H1 (cell line): ENCODE measurements around the gene CREB3L1. TPM values are rescaled to one million over a fixed set of nuclear protein-coding genes. Genes with fewer than 3 reads are reported as not detected.

Source experiments
- CTCF ChIA-PET: fragments of 300-600 bp; sonication (Branson Sonifier 250); formaldehyde crosslinking; loops from one replicate; lab custom pipeline; 2021; ENCODE audit not compliant: partially characterized antibody; lab: Charles Lee
- POLR2A ChIA-PET: fragments of 300-600 bp; sonication (Branson Sonifier 250); formaldehyde crosslinking; loops from one replicate; lab custom pipeline; 2021; ENCODE audit warnings: inconsistent platforms; ENCODE audit not compliant: partially characterized antibody; lab: Charles Lee
- DNase-seq, 2 experiments: peaks; one replicate each; pipeline versions ENCODE4 v3.0.0 to v3.0.0-alpha.2; 2010 to 2022; ENCODE audit warnings: low spot score in 2 of 2, low read depth in 1 of 2, mixed read lengths in 1 of 2
- FAIRE-seq: peaks from 2 replicates; lab custom pipeline; 2011; peaks lifted over from hg19 to GRCh38; lab: Jason Lieb, UNC
- H2AFZ ChIP-seq: 2 replicates; pipeline ENCODE4 v1.8.1; 2012; ENCODE audit warnings: low read length, inconsistent platforms
- H2AK5ac ChIP-seq: 2 replicates; pipeline ENCODE4 v1.6.1; 2013; ENCODE audit warnings: low read depth, low read length
- H2BK120ac ChIP-seq: replicated peaks from 2 replicates; pipeline ENCODE3; 2013; ENCODE audit warnings: low read depth, low read length, inconsistent platforms
- H2BK12ac ChIP-seq: 2 replicates; pipeline ENCODE4 v1.6.1; 2013; ENCODE audit warnings: low read depth, low read length
- H2BK15ac ChIP-seq: 2 replicates; pipeline ENCODE4 v1.6.1; 2013; ENCODE audit warnings: low read length
- H2BK20ac ChIP-seq: 2 replicates; pipeline ENCODE4 v1.6.1; 2013; ENCODE audit warnings: low read length
- H2BK5ac ChIP-seq: 2 replicates; pipeline ENCODE4 v1.6.1; 2013; ENCODE audit warnings: low read depth, low read length
- H3K14ac ChIP-seq: 2 replicates; pipeline ENCODE4 v1.6.1; 2013; ENCODE audit warnings: inconsistent platforms; ENCODE audit not compliant: insufficient read length
- H3K18ac ChIP-seq: 2 replicates; pipeline ENCODE4 v1.6.1; 2013; ENCODE audit warnings: low read length; ENCODE audit errors: extremely low read depth
- H3K23ac ChIP-seq: 2 replicates; pipeline ENCODE4 v1.6.1; 2013; ENCODE audit warnings: inconsistent platforms; ENCODE audit not compliant: insufficient read length
- H3K23me2 ChIP-seq: 2 replicates; pipeline ENCODE4 v1.6.1; 2013; ENCODE audit warnings: low read depth, low read length
- H3K27ac ChIP-seq: 2 replicates; pipeline ENCODE4 v1.6.1; 2011; ENCODE audit warnings: low read depth, low read length, inconsistent platforms
- H3K27me3 ChIP-seq, 4 experiments: replicated peaks in 1 of 4; 1 replicate in 1 of 4; 2 replicates in 3 of 4; pipeline versions ENCODE4 v1.6.1 to v1.8.1; 2011 to 2013; ENCODE audit warnings: low read length in 3 of 4, mild to moderate bottlenecking in 3 of 4, inconsistent platforms in 2 of 4, mixed read lengths in 2 of 4, moderate library complexity in 1 of 4; ENCODE audit not compliant: control insufficient read depth in 3 of 4, insufficient read depth in 3 of 4; ENCODE audit errors: extremely low read depth in 1 of 4
- H3K36me3 ChIP-seq, 4 experiments: 2 replicates each; pipeline versions ENCODE4 v1.6.1 to v1.8.1; 2011 to 2013; ENCODE audit warnings: mild to moderate bottlenecking in 4 of 4, low read length in 3 of 4, moderate library complexity in 2 of 4, control low read depth in 1 of 4, inconsistent platforms in 1 of 4; ENCODE audit not compliant: insufficient read depth in 4 of 4, control insufficient read depth in 2 of 4
- H3K4ac ChIP-seq: replicated peaks from 2 replicates; pipeline ENCODE3; 2013; ENCODE audit warnings: low read length, low read depth, mixed read lengths, inconsistent platforms; ENCODE audit not compliant: insufficient read length
- H3K4me1 ChIP-seq, 4 experiments: replicated peaks in 1 of 4; 1 replicate in 1 of 4; 2 replicates in 3 of 4; pipeline versions ENCODE4 v1.6.1 to v1.8.1; 2011 to 2013; ENCODE audit warnings: low read length in 3 of 4, inconsistent platforms in 2 of 4, mixed read lengths in 1 of 4; ENCODE audit not compliant: insufficient read depth in 4 of 4, control insufficient read depth in 3 of 4
- H3K4me2 ChIP-seq, 2 experiments: 2 replicates each; pipeline versions ENCODE4 v1.6.1 to v1.8.1; 2011 to 2013; ENCODE audit warnings: low read depth in 2 of 2, low read length in 2 of 2, control low read depth in 1 of 2, inconsistent platforms in 1 of 2, mild to moderate bottlenecking in 1 of 2; ENCODE audit not compliant: insufficient read depth in 1 of 2
- H3K4me3 ChIP-seq, 4 experiments: fragments of 200-600, 300-600 bp in 1 of 4; sonication (generic), shearing (Covaris generic), sonication (Bioruptor Twin) in 1 of 4; 2 replicates each; pipeline versions ENCODE4 v1.5.1 to v1.8.1; 2011 to 2016; ENCODE audit warnings: low read length in 4 of 4, low read depth in 3 of 4, control low read depth in 2 of 4, inconsistent platforms in 2 of 4, mild to moderate bottlenecking in 2 of 4, mixed read lengths in 1 of 4, moderate library complexity in 1 of 4; ENCODE audit not compliant: insufficient read depth in 2 of 4; ENCODE audit errors: extremely low read depth in 1 of 4
- H3K56ac ChIP-seq: replicated peaks from 2 replicates; pipeline ENCODE3; 2013; ENCODE audit warnings: low read depth, mild to moderate bottlenecking, mixed read lengths, low read length, inconsistent platforms; ENCODE audit not compliant: insufficient read length
- H3K79me1 ChIP-seq: 2 replicates; pipeline ENCODE4 v1.6.1; 2013; ENCODE audit warnings: low read depth, low read length, control low read depth
- H3K79me2 ChIP-seq, 2 experiments: 2 replicates each; pipeline versions ENCODE4 v1.6.1 to v1.8.1; 2012 to 2013; ENCODE audit warnings: low read length in 2 of 2, mild to moderate bottlenecking in 2 of 2, inconsistent platforms in 1 of 2; ENCODE audit not compliant: insufficient read depth in 2 of 2, control insufficient read depth in 1 of 2
- H3K9ac ChIP-seq, 4 experiments: replicated peaks in 1 of 4; 1 replicate in 1 of 4; 2 replicates in 3 of 4; pipeline versions ENCODE4 v1.6.1 to v1.8.1; 2011 to 2013; ENCODE audit warnings: low read depth in 3 of 4, low read length in 3 of 4, control low read depth in 2 of 4, mild to moderate bottlenecking in 2 of 4, moderate library complexity in 2 of 4, inconsistent platforms in 1 of 4; ENCODE audit errors: extremely low read depth in 1 of 4
- H3K9me3 ChIP-seq, 2 experiments: 2 replicates each; pipeline versions ENCODE4 v1.6.1 to v1.8.1; 2012 to 2013; ENCODE audit warnings: mild to moderate bottlenecking in 2 of 2, moderate library complexity in 2 of 2, control low read depth in 1 of 2, inconsistent platforms in 1 of 2, low read depth in 1 of 2, low read length in 1 of 2, mixed read lengths in 1 of 2; ENCODE audit not compliant: insufficient read depth in 2 of 2
- H4K20me1 ChIP-seq, 2 experiments: replicated peaks in 1 of 2; 2 replicates each; pipeline versions ENCODE3 to v1.8.1; 2011 to 2013; ENCODE audit warnings: inconsistent platforms in 2 of 2, low read length in 2 of 2, mild to moderate bottlenecking in 1 of 2; ENCODE audit not compliant: insufficient read depth in 2 of 2, control insufficient read depth in 1 of 2
- H4K5ac ChIP-seq: 2 replicates; pipeline ENCODE4 v1.6.1; 2013; ENCODE audit warnings: low read length, low read depth, mixed read lengths, inconsistent platforms; ENCODE audit not compliant: insufficient read length
- H4K8ac ChIP-seq: 2 replicates; pipeline ENCODE4 v1.8.0; 2013; ENCODE audit warnings: mild to moderate bottlenecking, moderate library complexity, low read length, inconsistent platforms; ENCODE audit not compliant: insufficient read depth; ENCODE audit errors: extremely low read depth
- H4K91ac ChIP-seq: replicated peaks from 2 replicates; pipeline ENCODE3; 2013; ENCODE audit warnings: low read length, mixed read lengths, inconsistent platforms; ENCODE audit not compliant: insufficient read length
- BACH1 ChIP-seq: IDR thresholded peaks from 2 replicates; pipeline ENCODE4 v1.6.1; 2012; ENCODE audit warnings: low read length, improper control_type of control experiment
- BRCA1 ChIP-seq: IDR thresholded peaks from 2 replicates; pipeline ENCODE4 v1.6.1; 2012; ENCODE audit warnings: low read depth, low read length, improper control_type of control experiment
- KDM5A ChIP-seq: fragments of 200-600 bp; IDR thresholded peaks from 2 replicates; pipeline ENCODE4 v1.7.1; 2012; ENCODE audit warnings: mild to moderate bottlenecking, low read length, inconsistent platforms, mixed read lengths
- NRF1 ChIP-seq: IDR thresholded peaks from 2 replicates; pipeline ENCODE4 v1.6.1; 2011; ENCODE audit warnings: mild to moderate bottlenecking, low read depth, low read length, improper control_type of control experiment
- TAF7 ChIP-seq: optimal IDR thresholded peaks from 2 replicates; pipeline ENCODE3; 2011; ENCODE audit warnings: low read depth, mild to moderate bottlenecking, inconsistent platforms, low read length, moderate library complexity, borderline replicate concordance
- WGBS, 2 experiments: shearing (Covaris generic) in 1 of 2; methylation state at CpG; one replicate each; pipeline versions ENCODE4 v1.1.6 to v1.1.7; 2013 to 2015; ENCODE audit warnings: low lambda C conversion rate in 2 of 2, mixed read lengths in 2 of 2, inconsistent platforms in 1 of 2, low coverage in 1 of 2, missing lambda C conversion rate in 1 of 2; ENCODE audit not compliant: insufficient replicate concordance in 2 of 2, insufficient coverage in 1 of 2, insufficient read length in 1 of 2; ENCODE audit errors: extremely low coverage in 1 of 2, missing lambda C conversion rate in 1 of 2; 5-methylcytosine and 5-hydroxymethylcytosine counted together
- polyA plus RNA-seq, 7 experiments: library from polyadenylated mRNA; depleted of rRNA in 3 of 7; stranded (reverse) in 5 of 7; unstranded in 2 of 7; fragments of >200 nt in 5 of 7; fragments of 200-250 nt in 2 of 7; gene quantifications; 1 replicate in 5 of 7; 2 replicates in 1 of 7; 4 replicates in 1 of 7; pipeline versions ENCODE4 v1.2.1 to v1.2.3, GENCODE V29; 2011 to 2013; ENCODE audit warnings: missing spikeins in 2 of 7, mixed read lengths in 2 of 7
- total RNA-seq: library from RNA; stranded (reverse); fragmentation: NEBNext Ultra II Directional; extraction: Animal tissue kit (Norgen Biotek cat#: 25700); gene quantifications from 2 replicates; pipeline ENCODE4 v1.2.1, GENCODE V29; 2021

Gene CREB3L1
- total and polyA plus RNA-seq, 2 of the 8 experiments (the other 6 are each of a cell fraction or from before 2014, with no cell fraction given), result 4.1 to 12.7 TPM

- Histone ChIP-seq H3K4me3 (no peak overlapping the region), H2AFZ (no peak overlapping the region), H3K4me1 (peaks cover 5 to 15% (median 9%) of the 10 kb centered on the region in 4 experiments; a peak in 6 of 7 replicates), H3K23me2 (peaks cover 6% of the 10 kb centered on the region; the same call in 1 of the 2 replicates), H3K56ac (no peak overlapping the region), H3K18ac (no peak overlapping the region), H2BK15ac (no peak overlapping the region), H3K14ac (no peak overlapping the region), H3K23ac (no peak overlapping the region), H3K4ac (no peak overlapping the region), H4K91ac (no peak overlapping the region), H3K27ac (no peak overlapping the region), H3K79me1 (no peaks in the 10 kb centered on the region), H2BK120ac (no peak overlapping the region), H2BK5ac (no peak overlapping the region), H4K20me1 (no peaks in the 10 kb centered on the region), H2BK20ac (no peak overlapping the region)
- POLR2A ChIA-PET, result interaction anchor here (0.9 to 3.1 kb wide), 10 partner anchors 15 to 66 kb away, joined by 3 to 18 read pairs (median 4); no protein-coding TSS in a partner anchor
- no peak for TF ChIP-seq BACH1
- TF ChIP-seq BRCA1, result no peak
- TF ChIP-seq TAF7, result no peak
- TF ChIP-seq NRF1, result no peak
- TF ChIP-seq KDM5A, result no peak
- TF ChIP-seq, all 59 proteins: peak for 0
- Histone ChIP-seq H3K9me3 (no peaks in the 10 kb centered on the region), H2BK12ac (no peak overlapping the region), H3K36me3 (no peaks in the 10 kb centered on the region), H3K4me2 (no peak overlapping the region), H3K9ac (no peak overlapping the region), H4K5ac (no peak overlapping the region), H3K27me3 (peaks cover 0 to 4% (median 4%) of the 10 kb centered on the region in 4 experiments; a peak in 2 of 7 replicates), H2AK5ac (no peak overlapping the region), H4K8ac (no peak overlapping the region), H3K79me2 (no peaks in the 10 kb centered on the region)
- no peak for FAIRE-seq
- WGBS, 2 experiments, result 93% methylated on average over 7 of the region's 7 CpGs; no CpG with 5 or more reads in 1 of the 2 experiments
- no peak for DNase-seq
- CTCF ChIA-PET, result interaction anchor here (0.6 to 13.5 kb wide), 13 partner anchors 8 to 156 kb away, joined by 3 to 172 read pairs (median 4); no protein-coding TSS in a partner anchor
Measured at GRCh38 chr11:46273511-46274205, 3.8 kb upstream of the CREB3L1 start.
